Natural killer cell (primary cell): ENCODE measurements around the gene FANK1. TPM values are rescaled to one million over a fixed set of nuclear protein-coding genes. Genes with fewer than 3 reads are reported as not detected.

ENCODE experiments used
- ATAC-seq, 3 donors: fragments of 150-1000 bp in 2 of 3; fragments of 200-7000 bp in 1 of 3; cut with Tn5 transposase; 1 replicate in 1 of 3; 2 replicates in 2 of 3; pipeline ENCODE4 v1.10.0; 2021; ENCODE audit warnings: mild to moderate bottlenecking in 2 of 3, moderate library complexity in 2 of 3
- DNase-seq, 2 donors: peaks; one replicate each; pipeline versions ENCODE4 v3.0.0 to v3.0.0-alpha.2; 2013 to 2021; ENCODE audit warnings: mixed read lengths in 1 of 2
- H3K27ac ChIP-seq: one replicate; pipeline ENCODE4 v1.5.1; 2013; ENCODE audit warnings: mild to moderate bottlenecking, low read length
- H3K27me3 ChIP-seq: one replicate; pipeline ENCODE4 v1.6.1; 2013; ENCODE audit warnings: low read length; ENCODE audit not compliant: control insufficient read depth, insufficient read depth
- H3K36me3 ChIP-seq: one replicate; pipeline ENCODE4 v1.6.1; 2013; ENCODE audit warnings: low read length; ENCODE audit not compliant: control insufficient read depth, insufficient read depth
- H3K4me1 ChIP-seq: one replicate; pipeline ENCODE4 v1.6.1; 2013; ENCODE audit warnings: low read length; ENCODE audit not compliant: control insufficient read depth, insufficient read depth
- H3K4me3 ChIP-seq: one replicate; pipeline ENCODE4 v1.5.1; 2013; ENCODE audit warnings: low read length
- H3K9me3 ChIP-seq: one replicate; pipeline ENCODE4 v1.6.1; 2013; ENCODE audit warnings: low read length; ENCODE audit not compliant: control insufficient read depth, insufficient read depth
- H3K27ac Mint-ChIP-seq, 2 donors: one replicate each; pipeline ENCODE4 v1.8.0; 2022; ENCODE audit warnings: mild to moderate bottlenecking in 2 of 2, mixed read lengths in 2 of 2, moderate library complexity in 1 of 2
- H3K27me3 Mint-ChIP-seq, 2 donors: one replicate each; pipeline ENCODE4 v1.8.0; 2022; ENCODE audit warnings: low read depth in 2 of 2, mixed read lengths in 2 of 2
- H3K36me3 Mint-ChIP-seq: one replicate; pipeline ENCODE4 v1.8.0; 2022; ENCODE audit warnings: mixed read lengths
- H3K4me1 Mint-ChIP-seq, 2 donors: one replicate each; pipeline ENCODE4 v1.8.0; 2022; ENCODE audit warnings: mixed read lengths in 2 of 2
- H3K4me3 Mint-ChIP-seq: one replicate; pipeline ENCODE4 v1.8.0; 2022; ENCODE audit warnings: mild to moderate bottlenecking, moderate library complexity, mixed read lengths
- H3K9me3 Mint-ChIP-seq, 2 donors: one replicate each; pipeline ENCODE4 v1.8.0; 2022; ENCODE audit warnings: mixed read lengths in 2 of 2
- WGBS: methylation state at CpG from one replicate; pipeline ENCODE4 v1.1.7; 2013; ENCODE audit warnings: missing lambda C conversion rate; ENCODE audit not compliant: insufficient coverage; 5-methylcytosine and 5-hydroxymethylcytosine counted together
- intact Hi-C: fragments of 100-400 bp; cut with micrococcal nuclease; formaldehyde crosslinking; loops from one replicate; pipeline ENCODE4 v1.14.2; 2022
- total RNA-seq, 4 donors: library from RNA; stranded (reverse); fragments of 120-200 nt in 1 of 4; gene quantifications; one replicate each; pipeline versions ENCODE4 v1.2.3 to v1.2.4, GENCODE V29; 2013 to 2022
- TF ChIP-seq, protein P1 (sequence below): fragments of 200-600 bp; IDR thresholded peaks from one replicate; pipeline ENCODE4 v1.8.0; 2022; ENCODE audit warnings: antibody characterized with exemption

Gene FANK1
- total RNA-seq, 3 donors from 2014 or later (not counting 1 experiment from before 2014, with no cell fraction given) = not detected

DNA sequence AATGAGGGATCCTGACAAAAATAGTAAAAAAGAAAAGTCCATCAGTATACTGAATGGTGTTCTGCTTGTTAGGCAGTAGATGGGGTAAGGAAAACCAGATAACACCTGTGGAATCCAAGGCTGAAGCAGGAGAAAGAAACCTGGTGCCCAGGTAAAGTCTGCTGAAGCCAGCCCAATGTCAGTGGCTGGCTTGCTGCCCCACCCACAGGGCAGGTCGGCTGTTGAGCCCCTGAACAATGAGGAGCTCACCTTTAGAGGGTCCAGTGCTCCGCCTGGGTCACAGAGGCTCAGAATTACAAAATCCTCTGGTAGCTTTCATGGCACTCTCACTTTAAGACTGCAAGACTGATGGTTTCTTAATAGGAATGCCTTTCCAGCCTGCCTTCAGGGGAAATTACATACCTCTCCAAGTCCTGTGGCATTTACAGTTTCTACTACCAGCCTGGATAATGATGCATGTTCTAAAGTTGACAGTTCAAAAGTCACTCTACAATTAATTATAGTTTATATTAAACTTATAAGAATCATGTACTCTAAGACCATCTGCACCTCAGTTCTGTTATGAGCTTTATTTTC is 39.1 kb upstream of the FANK1 start:
- H3K4me1 Mint-ChIP-seq = no peaks in the 10 kb centered on the region
- peaks cover 5% of the 10 kb centered on the region for H3K36me3 Mint-ChIP-seq
- intact Hi-C loops = no loop called here
- Histone ChIP-seq H3K4me1 (no peaks in the 10 kb centered on the region), H3K36me3 (peaks cover 7% of the 10 kb centered on the region), H3K4me3 (no peak overlapping the region), H3K27me3 (no peaks in the 10 kb centered on the region), H3K9me3 (no peaks in the 10 kb centered on the region), H3K27ac (no peak overlapping the region)
- no peaks in the 10 kb centered on the region for H3K9me3 Mint-ChIP-seq
- TF ChIP-seq, protein P1, sequence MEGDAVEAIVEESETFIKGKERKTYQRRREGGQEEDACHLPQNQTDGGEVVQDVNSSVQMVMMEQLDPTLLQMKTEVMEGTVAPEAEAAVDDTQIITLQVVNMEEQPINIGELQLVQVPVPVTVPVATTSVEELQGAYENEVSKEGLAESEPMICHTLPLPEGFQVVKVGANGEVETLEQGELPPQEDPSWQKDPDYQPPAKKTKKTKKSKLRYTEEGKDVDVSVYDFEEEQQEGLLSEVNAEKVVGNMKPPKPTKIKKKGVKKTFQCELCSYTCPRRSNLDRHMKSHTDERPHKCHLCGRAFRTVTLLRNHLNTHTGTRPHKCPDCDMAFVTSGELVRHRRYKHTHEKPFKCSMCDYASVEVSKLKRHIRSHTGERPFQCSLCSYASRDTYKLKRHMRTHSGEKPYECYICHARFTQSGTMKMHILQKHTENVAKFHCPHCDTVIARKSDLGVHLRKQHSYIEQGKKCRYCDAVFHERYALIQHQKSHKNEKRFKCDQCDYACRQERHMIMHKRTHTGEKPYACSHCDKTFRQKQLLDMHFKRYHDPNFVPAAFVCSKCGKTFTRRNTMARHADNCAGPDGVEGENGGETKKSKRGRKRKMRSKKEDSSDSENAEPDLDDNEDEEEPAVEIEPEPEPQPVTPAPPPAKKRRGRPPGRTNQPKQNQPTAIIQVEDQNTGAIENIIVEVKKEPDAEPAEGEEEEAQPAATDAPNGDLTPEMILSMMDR = no peak
- ATAC-seq (no peak), DNase-seq (no peak)
- H3K4me3 Mint-ChIP-seq = no peak overlapping the region
- WGBS = 94% methylated on average over 2 of the region's 2 CpGs
- H3K27me3 Mint-ChIP-seq = no peaks in the 10 kb centered on the region
- no peak overlapping the region for H3K27ac Mint-ChIP-seq

DNA sequence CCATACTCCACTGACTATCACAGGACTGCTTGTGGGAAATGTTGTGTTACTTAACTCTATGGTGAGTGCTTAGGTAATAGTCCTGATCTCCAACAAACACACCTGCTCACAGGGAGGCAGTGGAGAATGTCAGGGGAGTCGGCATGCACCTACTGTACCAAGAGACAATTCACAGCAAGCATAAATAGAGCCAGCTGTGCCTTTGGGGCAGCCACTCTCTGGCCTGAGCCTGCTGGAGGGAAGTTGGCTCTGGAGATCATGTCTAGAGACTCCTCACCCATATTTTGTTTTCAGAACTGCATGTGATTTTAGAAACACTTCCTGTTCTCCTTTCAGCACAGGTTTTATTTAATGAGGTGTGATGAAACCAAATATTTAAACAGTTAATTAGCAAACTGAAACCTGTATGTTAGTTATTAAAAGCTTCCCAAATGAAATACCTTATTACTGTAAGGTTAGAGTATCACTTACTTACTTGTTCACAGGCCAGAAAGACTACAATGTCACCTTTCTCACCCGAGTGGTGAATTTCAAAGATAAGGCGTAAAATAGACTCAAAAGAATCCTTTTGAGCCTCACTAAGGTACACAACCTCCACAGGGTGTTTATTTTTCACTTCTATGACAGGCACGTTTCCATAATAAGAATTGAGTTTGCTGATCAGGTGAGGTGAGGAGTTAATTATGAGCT is 37.1 kb upstream of the FANK1 start:
- Histone ChIP-seq H3K9me3 (no peaks in the 10 kb centered on the region), H3K36me3 (peaks cover 2% of the 10 kb centered on the region), H3K27me3 (no peaks in the 10 kb centered on the region), H3K27ac (no peak overlapping the region), H3K4me1 (no peaks in the 10 kb centered on the region), H3K4me3 (no peak overlapping the region)
- ATAC-seq (no peak), DNase-seq (no peak)
- H3K4me1 Mint-ChIP-seq = no peaks in the 10 kb centered on the region
- no peak overlapping the region for H3K27ac Mint-ChIP-seq
- intact Hi-C loops = no loop called here
- no peaks in the 10 kb centered on the region for H3K27me3 Mint-ChIP-seq
- 89% methylated on average over 2 of the region's 4 CpGs for WGBS
- TF ChIP-seq, protein P1 = no peak
- H3K9me3 Mint-ChIP-seq = no peaks in the 10 kb centered on the region
- no peak overlapping the region for H3K4me3 Mint-ChIP-seq
- H3K36me3 Mint-ChIP-seq = no peaks in the 10 kb centered on the region

DNA sequence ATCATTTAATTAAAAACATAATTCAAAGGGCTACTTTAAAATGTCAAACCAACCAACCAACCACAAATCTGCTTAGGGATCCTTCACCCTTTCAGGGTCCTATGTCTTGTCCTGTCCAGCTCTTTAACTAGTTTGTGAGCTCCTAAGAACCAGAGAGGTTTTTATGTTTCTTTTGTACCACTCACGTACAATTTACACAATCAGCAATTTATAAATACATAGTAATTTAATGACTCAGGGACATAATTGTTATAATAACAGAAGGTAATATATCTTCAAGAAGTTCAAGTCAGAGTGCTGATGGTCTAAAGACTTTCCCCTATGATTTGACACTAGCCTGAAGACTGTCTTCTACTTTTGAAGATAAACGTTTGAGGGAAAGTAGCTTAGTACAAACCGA is 31.2 kb upstream of the FANK1 start:
- no peaks in the 10 kb centered on the region for H3K9me3 Mint-ChIP-seq
- no peak overlapping the region for H3K4me3 Mint-ChIP-seq
- H3K27me3 ChIP-seq = no peaks in the 10 kb centered on the region
- H3K36me3 Mint-ChIP-seq = no peaks in the 10 kb centered on the region
- no peak overlapping the region for H3K4me3 ChIP-seq
- H3K4me1 ChIP-seq = no peaks in the 10 kb centered on the region
- H3K9me3 ChIP-seq = no peaks in the 10 kb centered on the region
- H3K4me1 Mint-ChIP-seq = no peaks in the 10 kb centered on the region
- ATAC-seq (no peak), DNase-seq (no peak)
- 98% methylated on average over 2 of the region's 3 CpGs for WGBS
- H3K27ac ChIP-seq = no peak overlapping the region
- intact Hi-C loops = loop anchor here (5.0 kb wide), 1 partner anchor 882 kb away; no protein-coding TSS in a partner anchor
- TF ChIP-seq, protein P1 = no peak
- peaks cover 10% of the 10 kb centered on the region for H3K36me3 ChIP-seq
- no peak overlapping the region for H3K27ac Mint-ChIP-seq
- H3K27me3 Mint-ChIP-seq = no peaks in the 10 kb centered on the region
